GM12878 (cell line): Measurements from ENCODE around the gene GPR146.

ENCODE experiments used
- SREBF2 ChIP-seq: IDR thresholded peaks from 2 replicates; pipeline ENCODE4 v1.6.1; 2012; ENCODE audit warnings: mild to moderate bottlenecking, low read length
- TF ChIP-seq, protein P1 (sequence below), 3 experiments: IDR thresholded peaks in 2 of 3; conservative IDR thresholded peaks in 1 of 3; 2 replicates each; pipeline ENCODE4 v1.5.1; 2011; ENCODE audit warnings: low read depth in 3 of 3, low read length in 3 of 3, mild to moderate bottlenecking in 3 of 3, control low read depth in 2 of 3, moderate library complexity in 2 of 3, inconsistent platforms in 1 of 3, mixed read lengths in 1 of 3; ENCODE audit not compliant: control insufficient read depth in 2 of 3, insufficient read depth in 1 of 3; ENCODE audit errors: extremely low read depth in 1 of 3

- TF ChIP-seq, protein P1, sequence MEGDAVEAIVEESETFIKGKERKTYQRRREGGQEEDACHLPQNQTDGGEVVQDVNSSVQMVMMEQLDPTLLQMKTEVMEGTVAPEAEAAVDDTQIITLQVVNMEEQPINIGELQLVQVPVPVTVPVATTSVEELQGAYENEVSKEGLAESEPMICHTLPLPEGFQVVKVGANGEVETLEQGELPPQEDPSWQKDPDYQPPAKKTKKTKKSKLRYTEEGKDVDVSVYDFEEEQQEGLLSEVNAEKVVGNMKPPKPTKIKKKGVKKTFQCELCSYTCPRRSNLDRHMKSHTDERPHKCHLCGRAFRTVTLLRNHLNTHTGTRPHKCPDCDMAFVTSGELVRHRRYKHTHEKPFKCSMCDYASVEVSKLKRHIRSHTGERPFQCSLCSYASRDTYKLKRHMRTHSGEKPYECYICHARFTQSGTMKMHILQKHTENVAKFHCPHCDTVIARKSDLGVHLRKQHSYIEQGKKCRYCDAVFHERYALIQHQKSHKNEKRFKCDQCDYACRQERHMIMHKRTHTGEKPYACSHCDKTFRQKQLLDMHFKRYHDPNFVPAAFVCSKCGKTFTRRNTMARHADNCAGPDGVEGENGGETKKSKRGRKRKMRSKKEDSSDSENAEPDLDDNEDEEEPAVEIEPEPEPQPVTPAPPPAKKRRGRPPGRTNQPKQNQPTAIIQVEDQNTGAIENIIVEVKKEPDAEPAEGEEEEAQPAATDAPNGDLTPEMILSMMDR (IDR thresholded peaks at IDR 0.05 in 2 of 3, conservative IDR thresholded peaks at IDR 0.05 in 1 of 3; ENCODE audit: control insufficient read depth in 2 of 3, extremely low read depth in 1 of 3, insufficient read depth in 1 of 3, low read depth in 3 of 3, low read length in 3 of 3), result no peak
- TF ChIP-seq SREBF2, result no peak
Measured at GRCh38 chr7:1053816-1054370, 9.5 kb downstream of the GPR146 start.
